Stomach smooth muscle (tissue), 2 donors: Measurements from ENCODE around the gene ISCU.
"Not testable (repeated sequence)": the region's sequence is repeated elsewhere in the genome, so short reads cannot be mapped to it uniquely, and the experiment has no call there.

Experiments
- H3K27ac ChIP-seq: one replicate; pipeline ENCODE4 v1.7.0; 2013; ENCODE audit warnings: mild to moderate bottlenecking, low read length, inconsistent platforms
- H3K27me3 ChIP-seq, 2 donors: one replicate each; pipeline ENCODE4 v1.7.0; 2013; ENCODE audit warnings: low read length in 2 of 2; ENCODE audit not compliant: insufficient read depth in 2 of 2, control insufficient read depth in 1 of 2
- H3K36me3 ChIP-seq, 2 donors: one replicate each; pipeline ENCODE4 v1.7.0; 2013; ENCODE audit warnings: low read length in 2 of 2; ENCODE audit not compliant: control insufficient read depth in 2 of 2, insufficient read depth in 2 of 2
- H3K4me1 ChIP-seq: one replicate; pipeline ENCODE4 v1.7.0; 2013; ENCODE audit warnings: low read length; ENCODE audit not compliant: control insufficient read depth, insufficient read depth
- H3K4me3 ChIP-seq, 2 donors: one replicate each; pipeline ENCODE4 v1.7.0; 2013; ENCODE audit warnings: low read length in 2 of 2
- H3K9ac ChIP-seq, 2 donors: one replicate each; pipeline ENCODE4 v1.7.0; 2013; ENCODE audit warnings: low read length in 2 of 2, mild to moderate bottlenecking in 1 of 2
- H3K9me3 ChIP-seq, 2 donors: one replicate each; pipeline ENCODE4 v1.7.0; 2013; ENCODE audit warnings: low read length in 2 of 2; ENCODE audit not compliant: control insufficient read depth in 2 of 2
- donor health status: healthy.
- donor health status: Pancreatic carcinoma.

ISCU gene

GRCh38 chr12:108571609-108572165 is 9.3 kb downstream of the ISCU start:
- no peaks in the 10 kb centered on the region for H3K27me3 ChIP-seq
- H3K27ac ChIP-seq = no peak overlapping the region
- H3K9ac ChIP-seq = no peak overlapping the region
- peaks cover 26 to 28% of the 10 kb centered on the region in 2 donors for H3K36me3 ChIP-seq
- H3K4me1 ChIP-seq = peaks cover 5% of the 10 kb centered on the region
- no peak overlapping the region for H3K4me3 ChIP-seq
- no peaks in the 10 kb centered on the region for H3K9me3 ChIP-seq

- H3K27ac ChIP-seq = no peak overlapping the region
These were observed 9.9 kb downstream of the ISCU start for GRCh38 chr12:108572166-108572790.

GRCh38 chr12:108573317-108573716 is 10.9 kb downstream of the ISCU start:
- no peak overlapping the region for H3K9ac ChIP-seq
- peaks cover 13% of the 10 kb centered on the region in 2 donors for H3K36me3 ChIP-seq
- H3K27ac ChIP-seq = no peak overlapping the region
- H3K4me1 ChIP-seq = peaks cover 1% of the 10 kb centered on the region
- H3K9me3 ChIP-seq = no peaks in the 10 kb centered on the region
- H3K4me3 ChIP-seq = no peak overlapping the region
- no peaks in the 10 kb centered on the region for H3K27me3 ChIP-seq

More at GRCh38 chr12:108572166-108572790, 9.9 kb downstream of the ISCU start:
- H3K27me3 ChIP-seq = no peaks in the 10 kb centered on the region
- H3K4me1 ChIP-seq = peaks cover 2% of the 10 kb centered on the region
- no peaks in the 10 kb centered on the region for H3K9me3 ChIP-seq
- H3K36me3 ChIP-seq = peaks cover 20 to 22% of the 10 kb centered on the region in 2 donors
- no peak overlapping the region for H3K4me3 ChIP-seq
- no peak overlapping the region for H3K9ac ChIP-seq

GRCh38 chr12:108574276-108574675 is 11.9 kb downstream of the ISCU start:
- H3K9me3 ChIP-seq, H3K27me3 ChIP-seq: not testable (repeated sequence)

GRCh38 chr12:108575199-108575912 is 13.0 kb downstream of the ISCU start:
- no peak overlapping the region for H3K27ac ChIP-seq
- no peaks in the 10 kb centered on the region for H3K9me3 ChIP-seq
- H3K27me3 ChIP-seq = no peaks in the 10 kb centered on the region
- no peaks in the 10 kb centered on the region for H3K4me1 ChIP-seq
- no peak overlapping the region for H3K4me3 ChIP-seq
- peaks cover 0 to 2% of the 10 kb centered on the region in 2 donors for H3K36me3 ChIP-seq
- no peak overlapping the region for H3K9ac ChIP-seq

More at GRCh38 chr12:108574276-108574675, 11.9 kb downstream of the ISCU start:
- not testable (repeated sequence) for H3K4me1 ChIP-seq, H3K36me3 ChIP-seq, H3K27ac ChIP-seq, H3K4me3 ChIP-seq, H3K9ac ChIP-seq

GRCh38 chr12:108576660-108577234 is 14.4 kb downstream of the ISCU start:
- no peak overlapping the region for H3K4me3 ChIP-seq
- no peak overlapping the region for H3K9ac ChIP-seq
- no peaks in the 10 kb centered on the region for H3K9me3 ChIP-seq
- H3K27me3 ChIP-seq = no peaks in the 10 kb centered on the region
- H3K36me3 ChIP-seq = no peaks in the 10 kb centered on the region
- no peaks in the 10 kb centered on the region for H3K4me1 ChIP-seq
- no peak overlapping the region for H3K27ac ChIP-seq

GRCh38 chr12:108577458-108577857 is 15.1 kb downstream of the ISCU start:
- no peak overlapping the region for H3K4me3 ChIP-seq
- H3K27me3 ChIP-seq = peaks cover 0 to 2% of the 10 kb centered on the region in 2 donors
- no peak overlapping the region for H3K27ac ChIP-seq
- no peaks in the 10 kb centered on the region for H3K4me1 ChIP-seq
- no peaks in the 10 kb centered on the region for H3K9me3 ChIP-seq
- no peak overlapping the region for H3K9ac ChIP-seq
- no peaks in the 10 kb centered on the region for H3K36me3 ChIP-seq

GRCh38 chr12:108578264-108578663 is 15.9 kb downstream of the ISCU start:
- no peak overlapping the region for H3K9ac ChIP-seq
- H3K4me1 ChIP-seq = no peaks in the 10 kb centered on the region
- no peaks in the 10 kb centered on the region for H3K36me3 ChIP-seq
- no peak overlapping the region for H3K4me3 ChIP-seq
- no peak overlapping the region for H3K27ac ChIP-seq
- no peaks in the 10 kb centered on the region for H3K9me3 ChIP-seq
- H3K27me3 ChIP-seq = peaks cover 0 to 3% of the 10 kb centered on the region in 2 donors

GRCh38 chr12:108578813-108579212 is 16.4 kb downstream of the ISCU start:
- Histone ChIP-seq H3K9ac (no peak overlapping the region), H3K9me3 (no peaks in the 10 kb centered on the region), H3K36me3 (no peaks in the 10 kb centered on the region), H3K27ac (no peak overlapping the region), H3K4me1 (no peaks in the 10 kb centered on the region), H3K27me3 (peaks cover 0 to 5% of the 10 kb centered on the region in 2 donors), H3K4me3 (no peak overlapping the region)

GRCh38 chr12:108580531-108580930 is 18.1 kb downstream of the ISCU start:
- Histone ChIP-seq H3K9me3 (no peaks in the 10 kb centered on the region), H3K4me3 (no peak overlapping the region), H3K27ac (no peak overlapping the region), H3K27me3 (peaks cover 0 to 5% of the 10 kb centered on the region in 2 donors), H3K4me1 (no peaks in the 10 kb centered on the region), H3K9ac (no peak overlapping the region), H3K36me3 (no peaks in the 10 kb centered on the region)
